Measurements from ENCODE around the gene SLC22A25. TPM values are rescaled to one million over a fixed set of nuclear protein-coding genes. Genes with fewer than 3 reads are reported as not detected.
"Not testable (repeated sequence)": the region's sequence is repeated elsewhere in the genome, so short reads cannot be mapped to it uniquely, and the experiment has no call there.

The SLC22A25 gene
- total RNA-seq, 1 donor from 2014 or later: not detected

GRCh38 chr11:63250162-63251050, 7.0 kb upstream of the SLC22A25 start:
- Mint-ChIP-seq H3K9me3 (ENCODE audit: low read depth) (peaks cover 6% of the 10 kb centered on the region), H3K36me3 (ENCODE audit: low read depth) (no peaks in the 10 kb centered on the region), H3K27ac (ENCODE audit: unreplicated experiment) (no peak overlapping the region), H3K4me1 (ENCODE audit: low read depth) (no peaks in the 10 kb centered on the region), H3K27me3 (ENCODE audit: low read depth) (peaks cover 2% of the 10 kb centered on the region), H3K4me3 (ENCODE audit: unreplicated experiment) (no peak overlapping the region)
- TF ChIP-seq CTCF (IDR thresholded peaks at IDR 0.05): no peak
- DNase-seq (ENCODE audit: low spot score): no peak

- peaks cover 6% of the 10 kb centered on the region for H3K9me3 Mint-ChIP-seq (ENCODE audit: low read depth)
- no peak for TF ChIP-seq CTCF (IDR thresholded peaks at IDR 0.05)
- no peaks in the 10 kb centered on the region for H3K36me3 Mint-ChIP-seq (ENCODE audit: low read depth)
- H3K27ac Mint-ChIP-seq (ENCODE audit: unreplicated experiment): no peak overlapping the region
- DNase-seq (ENCODE audit: low spot score): no peak
- peaks cover 4% of the 10 kb centered on the region for H3K27me3 Mint-ChIP-seq (ENCODE audit: low read depth)
- no peaks in the 10 kb centered on the region for H3K4me1 Mint-ChIP-seq (ENCODE audit: low read depth)
- H3K4me3 Mint-ChIP-seq (ENCODE audit: unreplicated experiment): no peak overlapping the region
These were observed 5.6 kb upstream of the SLC22A25 start for GRCh38 chr11:63248966-63249365.

- not testable (repeated sequence) for H3K36me3 Mint-ChIP-seq (ENCODE audit: low read depth); H3K9me3 Mint-ChIP-seq (ENCODE audit: low read depth); H3K4me3 Mint-ChIP-seq (ENCODE audit: unreplicated experiment); H3K4me1 Mint-ChIP-seq (ENCODE audit: low read depth); H3K27ac Mint-ChIP-seq (ENCODE audit: unreplicated experiment); H3K27me3 Mint-ChIP-seq (ENCODE audit: low read depth); DNase-seq (ENCODE audit: low spot score)
These were observed 4.0 kb upstream of the SLC22A25 start for GRCh38 chr11:63247237-63248002.

- peaks cover 2% of the 10 kb centered on the region for H3K9me3 Mint-ChIP-seq (ENCODE audit: low read depth)
- no peaks in the 10 kb centered on the region for H3K4me1 Mint-ChIP-seq (ENCODE audit: low read depth)
- TF ChIP-seq CTCF (IDR thresholded peaks at IDR 0.05): no peak
- no peaks in the 10 kb centered on the region for H3K36me3 Mint-ChIP-seq (ENCODE audit: low read depth)
- no peak for DNase-seq (ENCODE audit: low spot score)
- H3K4me3 Mint-ChIP-seq (ENCODE audit: unreplicated experiment): no peak overlapping the region
- H3K27ac Mint-ChIP-seq (ENCODE audit: unreplicated experiment): no peak overlapping the region
- H3K27me3 Mint-ChIP-seq (ENCODE audit: low read depth): peaks cover 6% of the 10 kb centered on the region
These were observed 2.6 kb upstream of the SLC22A25 start for GRCh38 chr11:63246045-63246444.

GRCh38 chr11:63244862-63245261, 1.5 kb upstream of the SLC22A25 start:
- Mint-ChIP-seq H3K9me3 (ENCODE audit: low read depth) (peaks cover 2% of the 10 kb centered on the region), H3K27ac (ENCODE audit: unreplicated experiment) (no peak overlapping the region), H3K36me3 (ENCODE audit: low read depth) (no peaks in the 10 kb centered on the region), H3K27me3 (ENCODE audit: low read depth) (peaks cover 6% of the 10 kb centered on the region), H3K4me3 (ENCODE audit: unreplicated experiment) (no peak overlapping the region), H3K4me1 (ENCODE audit: low read depth) (no peaks in the 10 kb centered on the region)
- TF ChIP-seq CTCF (IDR thresholded peaks at IDR 0.05): no peak
- DNase-seq (ENCODE audit: low spot score): no peak
